HG02973 (cell line): Measurements from ENCODE around the gene LYSMD1.

ENCODE experiments used
- ATAC-seq: cut with Tn5 transposase; IDR thresholded peaks from one replicate; pipeline ENCODE4 v1.9.1; 2021; ENCODE audit warnings: moderate library complexity; ENCODE audit not compliant: unreplicated experiment

The LYSMD1 gene

DNA sequence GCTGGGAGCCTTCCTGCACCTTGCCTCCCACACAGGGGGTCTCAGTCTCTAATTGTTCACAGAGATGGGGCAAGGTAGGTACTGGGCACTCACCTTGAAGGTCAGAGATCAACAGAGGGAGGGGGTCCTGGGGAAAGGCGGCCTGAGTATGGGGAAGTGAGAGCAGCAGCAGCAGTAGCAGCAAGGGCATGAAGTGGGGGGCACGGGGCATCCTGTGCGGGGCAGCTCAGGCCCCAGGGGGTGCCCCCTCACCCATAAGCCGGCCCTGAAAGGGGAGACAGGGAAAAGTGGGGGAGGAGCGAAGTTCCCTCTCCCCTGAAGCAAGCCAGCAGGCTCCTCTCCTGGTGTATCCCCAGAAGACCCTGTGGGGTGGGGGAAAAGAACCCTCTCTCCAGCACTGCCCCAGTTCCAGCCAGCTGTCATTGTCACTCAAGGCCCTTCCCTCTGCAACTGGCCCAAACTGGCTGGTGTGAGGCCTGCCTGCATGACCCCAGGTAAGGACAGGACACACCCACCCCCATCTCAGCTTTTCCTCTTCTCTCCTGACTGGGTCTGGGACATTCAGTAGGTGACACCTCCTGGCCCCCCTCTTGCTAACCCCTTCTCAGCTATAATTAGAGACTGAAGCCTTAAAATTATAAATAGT is 23.2 kb downstream of the LYSMD1 start:
- no peak for ATAC-seq

DNA sequence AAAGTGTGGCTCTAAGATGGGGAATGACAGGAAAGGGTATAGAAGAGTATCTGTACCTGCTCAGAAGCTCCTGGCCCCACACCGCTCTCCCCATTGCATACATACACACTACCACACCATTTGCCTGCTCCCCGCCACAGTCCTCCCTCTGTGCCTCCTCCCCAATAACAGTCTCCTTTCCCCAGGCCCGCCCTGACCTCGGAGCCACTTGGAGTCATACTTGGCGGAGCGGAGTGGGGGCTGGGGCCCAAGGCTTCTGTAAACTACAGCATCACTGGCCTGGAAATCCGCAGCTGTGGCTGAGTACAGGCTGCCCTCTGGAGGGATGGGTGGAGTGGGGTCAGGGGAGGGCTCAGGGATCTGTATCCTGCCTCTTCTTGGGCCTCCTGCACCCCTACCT is 27.9 kb downstream of the LYSMD1 start:
- no peak for ATAC-seq

DNA sequence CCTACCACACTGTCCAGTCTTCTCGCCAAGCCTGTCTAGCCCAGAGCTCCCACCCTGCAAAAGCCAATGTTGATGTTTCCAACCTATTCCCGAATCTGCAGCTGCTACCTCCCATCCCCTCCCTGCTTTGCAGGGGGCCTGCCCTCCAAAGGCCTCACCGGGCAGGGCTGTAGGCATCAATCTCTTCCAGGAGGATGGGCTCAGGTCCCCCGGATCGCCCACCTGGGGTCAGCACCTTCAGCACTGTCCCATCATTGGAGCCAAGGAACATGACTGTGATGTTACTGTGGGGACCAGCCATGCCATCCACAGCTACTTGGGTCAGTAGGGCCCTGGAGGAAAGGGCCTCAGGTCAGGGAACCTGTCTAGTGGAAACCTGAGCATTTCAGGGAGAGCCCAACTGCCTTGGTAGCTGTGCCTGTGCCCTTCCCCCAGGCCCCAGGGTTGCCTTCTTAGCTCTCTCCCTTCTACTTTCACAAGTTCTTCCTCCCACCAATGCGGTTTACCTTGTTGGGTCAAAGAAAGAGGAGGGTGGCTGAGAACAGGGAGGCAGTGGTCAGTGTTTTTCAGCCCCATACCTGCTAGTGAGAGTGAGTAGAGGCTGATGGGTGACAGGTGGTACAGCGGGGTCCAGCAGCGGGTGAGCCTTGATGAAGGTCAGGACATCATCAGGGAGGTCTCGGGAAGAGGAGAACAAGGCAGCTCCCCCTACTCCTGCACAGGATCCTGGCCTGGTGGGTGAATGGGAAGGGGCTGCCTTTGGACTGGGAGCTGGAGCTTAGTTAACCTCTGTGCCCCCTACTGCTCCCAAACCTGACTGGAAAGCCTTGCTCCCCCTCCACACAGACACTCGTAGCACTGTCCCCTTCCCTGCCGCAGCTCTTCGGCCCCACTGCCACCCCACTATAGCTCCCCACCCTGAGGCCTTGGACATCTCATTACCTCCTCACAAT is 30.0 kb downstream of the LYSMD1 start:
- no peak for ATAC-seq

DNA sequence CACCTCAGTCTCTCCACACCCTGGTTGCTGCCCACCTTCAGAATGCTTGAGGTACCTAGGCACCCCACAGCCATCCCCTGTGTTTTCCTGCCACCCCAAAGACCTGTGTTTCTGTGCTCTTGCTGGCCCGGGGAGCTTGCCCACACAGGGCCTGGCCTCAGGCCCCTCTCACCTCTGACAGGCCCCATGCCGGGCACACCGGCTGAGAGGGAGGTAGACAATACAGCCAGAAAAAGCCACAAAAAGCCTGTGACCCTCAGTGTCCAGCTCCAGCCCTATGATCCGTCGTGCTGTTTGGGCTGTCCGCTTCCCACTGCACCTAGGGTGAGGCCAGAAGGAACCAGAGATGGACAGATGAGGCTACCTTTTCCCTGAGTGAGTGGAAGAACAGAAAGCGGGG is 30.7 kb downstream of the LYSMD1 start:
- no peak for ATAC-seq

GRCh38 chr1:151134396-151134795 is 31.3 kb downstream of the LYSMD1 start:
- no peak for ATAC-seq

DNA sequence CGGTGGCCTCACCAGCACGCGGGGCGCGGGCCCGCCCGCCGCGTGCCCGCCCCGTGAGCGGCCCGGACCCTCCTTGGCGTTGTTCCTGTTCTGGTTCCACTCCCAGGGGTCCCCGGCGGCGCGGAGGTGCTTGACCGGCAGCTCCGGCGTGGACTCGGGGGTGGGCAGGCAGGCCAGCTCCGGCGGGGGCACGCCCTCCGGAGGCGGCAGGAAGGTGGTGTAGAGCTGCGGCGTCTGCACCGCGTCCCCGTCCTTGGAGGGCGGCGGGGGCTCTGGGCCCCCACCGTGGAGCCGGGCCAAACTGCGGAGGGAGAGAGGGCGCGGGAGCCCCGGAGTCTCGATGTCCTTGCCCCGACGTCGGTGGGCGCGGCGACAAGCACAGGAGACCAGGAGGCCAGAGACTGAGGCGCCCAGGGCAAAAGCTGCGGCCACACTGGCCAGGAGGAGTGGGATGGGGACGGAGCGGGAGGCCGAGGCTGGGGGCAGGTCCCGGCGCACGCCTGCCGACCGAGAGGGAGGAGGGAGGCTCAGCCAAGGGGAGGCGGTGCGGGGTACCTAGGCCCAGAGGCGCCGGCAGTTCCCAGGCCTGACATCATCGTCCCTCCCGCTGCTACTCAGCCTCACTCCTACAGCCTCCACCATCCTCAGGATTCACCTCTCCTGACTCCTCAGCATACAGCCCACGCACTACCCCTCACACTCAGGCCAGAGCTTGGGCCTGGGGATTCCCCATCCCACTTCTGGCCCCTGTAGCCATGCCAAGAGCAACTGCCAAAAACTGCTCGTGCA is 32.5 kb downstream of the LYSMD1 start:
- no peak for ATAC-seq

DNA sequence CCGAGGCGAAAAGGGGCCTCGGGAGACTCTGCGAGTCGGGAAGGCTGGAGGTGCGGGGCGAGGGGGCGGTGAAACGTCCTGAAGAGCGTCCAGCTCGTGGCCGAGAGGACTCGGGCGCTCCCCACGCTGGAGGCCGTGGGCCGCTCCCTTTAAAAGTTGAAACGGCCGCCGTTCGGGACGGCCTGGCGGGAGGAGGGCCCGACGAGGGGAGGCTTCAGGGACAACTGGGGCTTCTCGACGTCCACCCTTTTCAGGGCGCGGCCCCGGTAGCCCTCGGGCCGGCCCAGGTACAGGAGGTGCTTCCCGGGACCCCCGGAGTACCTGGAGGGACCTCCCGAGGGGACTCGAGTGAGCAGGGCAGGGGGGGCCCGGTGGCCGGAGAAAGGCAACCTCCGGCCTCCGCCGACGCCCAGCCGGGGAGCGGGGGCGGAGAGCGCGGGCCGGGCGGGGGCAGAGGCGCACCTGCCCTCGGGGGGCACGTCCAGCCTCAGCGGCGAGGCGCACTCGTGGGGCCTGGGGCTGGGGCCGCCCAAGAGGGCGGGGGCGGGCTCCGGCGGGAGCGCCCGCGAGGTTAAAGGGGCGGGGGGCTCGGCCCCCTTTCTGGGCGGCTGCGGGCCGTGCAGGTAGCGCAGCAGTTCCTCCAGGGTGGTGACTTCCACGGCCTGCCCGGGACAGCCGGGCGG is 33.2 kb downstream of the LYSMD1 start:
- no peak for ATAC-seq

DNA sequence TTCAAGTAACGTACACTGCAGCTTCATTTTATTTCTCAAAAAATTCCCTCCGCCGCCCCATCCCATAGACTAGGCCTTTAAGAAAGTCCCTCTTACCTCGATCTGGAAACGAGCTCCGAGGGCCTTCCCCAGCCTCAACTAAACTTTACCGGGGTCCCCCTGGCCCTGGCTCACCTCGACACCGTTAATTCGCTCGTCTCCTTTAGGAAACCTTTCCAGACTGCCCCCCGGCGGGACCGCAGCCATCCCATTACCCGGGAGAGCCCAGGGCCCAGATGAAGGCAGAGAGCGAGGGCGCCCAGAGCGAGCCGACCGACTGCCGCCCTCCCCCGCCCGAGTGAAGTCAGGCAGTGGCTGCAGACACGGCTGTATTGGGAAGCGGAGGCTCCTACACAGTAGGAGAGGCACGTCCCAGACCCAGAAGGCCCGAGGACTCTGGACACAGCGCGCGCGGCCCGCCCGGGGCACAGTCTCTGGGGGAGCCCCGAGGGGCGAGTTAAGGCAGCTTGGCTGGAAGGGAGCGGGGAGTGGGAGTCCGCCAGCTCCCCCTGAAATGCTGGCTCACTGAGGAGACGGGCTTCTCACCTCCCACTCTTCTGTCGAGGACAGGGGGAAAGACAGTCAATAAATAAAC is 33.9 kb downstream of the LYSMD1 start:
- ATAC-seq = no peak

DNA sequence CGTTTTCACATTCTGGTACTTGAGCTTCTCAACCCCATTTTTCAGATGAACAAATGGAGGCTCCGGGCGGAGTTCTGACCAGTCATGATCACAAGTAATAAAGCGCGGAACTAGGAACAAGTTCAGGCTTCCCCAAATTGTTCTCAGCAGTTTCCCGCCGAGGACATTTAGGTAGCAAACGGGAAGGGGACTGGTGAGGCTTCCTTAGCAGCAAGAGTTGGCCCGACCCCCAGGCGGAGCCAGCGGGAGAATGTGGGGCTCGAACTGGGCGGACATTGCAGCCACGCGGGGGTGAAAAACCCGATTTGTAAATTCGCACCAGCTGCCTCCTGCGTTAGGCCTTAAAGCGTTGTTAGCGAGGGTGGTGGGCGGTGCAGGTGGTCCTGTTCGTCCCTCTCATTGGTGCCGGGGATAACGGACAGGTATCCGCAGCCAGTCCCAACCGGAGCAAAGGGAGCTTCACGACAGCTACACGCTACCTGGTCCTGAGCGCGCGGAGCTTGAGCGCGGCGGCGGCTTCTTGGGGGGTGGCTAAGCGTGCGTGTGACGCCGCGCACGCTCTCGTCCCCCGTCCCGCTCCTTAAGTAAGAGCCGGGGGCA is 34.6 kb downstream of the LYSMD1 start:
- ATAC-seq = peak; percentile 86

GRCh38 chr1:151128800-151129199 is 36.9 kb downstream of the LYSMD1 start:
- ATAC-seq = no peak

- no peak for ATAC-seq
Observed at GRCh38 chr1:151124763-151125403, 40.8 kb downstream of the LYSMD1 start.

GRCh38 chr1:151113877-151114276 is 51.8 kb downstream of the LYSMD1 start:
- no peak for ATAC-seq
